Breast epithelium (tissue), 4 donors: ENCODE results near the gene VPS35L. TPM values are rescaled to one million over a fixed set of nuclear protein-coding genes. Genes with fewer than 3 reads are reported as not detected.
"Not testable (repeated sequence)": the region's sequence is repeated elsewhere in the genome, so short reads cannot be mapped to it uniquely, and the experiment has no call there.

Experiments
- DNase-seq, 2 donors: peaks; one replicate each; pipeline ENCODE4 v3.0.0-alpha.2; 2019; ENCODE audit warnings: low spot score in 2 of 2
- H3K27ac ChIP-seq, 2 donors: fragments of 200-600 bp; sonication (generic) in 1 of 2; one replicate each; pipeline ENCODE4 v1.5.1; 2016 to 2019; ENCODE audit warnings: mild to moderate bottlenecking in 1 of 2
- H3K27me3 ChIP-seq, 2 donors: fragments of 200-600 bp; sonication (generic) in 1 of 2; one replicate each; pipeline versions ENCODE4 v1.5.1 to v1.6.0; 2017 to 2019; ENCODE audit warnings: control low read depth in 1 of 2, mild to moderate bottlenecking in 1 of 2
- H3K36me3 ChIP-seq: fragments of 200-600 bp; one replicate; pipeline ENCODE4 v1.5.1; 2019
- H3K4me1 ChIP-seq, 2 donors: fragments of 200-600 bp; sonication (generic); one replicate each; pipeline ENCODE4 v1.5.1; 2016 to 2019; ENCODE audit warnings: control low read depth in 1 of 2
- H3K4me3 ChIP-seq, 3 donors: fragments of 200-600 bp; sonication (generic); 1 replicate in 2 of 3; 2 replicates in 1 of 3; pipeline ENCODE4 v1.5.1; 2016 to 2019; ENCODE audit warnings: mild to moderate bottlenecking in 3 of 3, moderate library complexity in 2 of 3
- H3K9me3 ChIP-seq, 2 donors: fragments of 200-600 bp; sonication (generic) in 1 of 2; one replicate each; pipeline ENCODE4 v1.5.1; 2016 to 2019; ENCODE audit warnings: control low read depth in 1 of 2
- POLR2A ChIP-seq: fragments of 450-650 bp; IDR thresholded peaks from one replicate; pipeline ENCODE4 v1.6.1; 2016; ENCODE audit warnings: antibody characterized with exemption, mild to moderate bottlenecking, moderate library complexity
- POLR2AphosphoS5 ChIP-seq, 3 donors: sonication (generic); formaldehyde crosslinking; IDR thresholded peaks; one replicate each; pipeline ENCODE4 v1.6.1; 2017; ENCODE audit warnings: antibody characterized with exemption in 3 of 3
- intact Hi-C: fragments of 100-400 bp; cut with DNase I; formaldehyde crosslinking; loops from one replicate; pipeline ENCODE4 v1.15.1; 2023; ENCODE audit warnings: low total_unique reads
- total RNA-seq, 3 donors: library from RNA; depleted of rRNA; stranded (reverse); fragments of >200 nt; gene quantifications; one replicate each; pipeline ENCODE4 v1.1.0, GENCODE V29; 2016
- TF ChIP-seq, protein P1 (sequence below), 3 donors: fragments of 450-650 bp; IDR thresholded peaks; one replicate each; pipeline ENCODE4 v1.5.1; 2016 to 2017; ENCODE audit warnings: antibody characterized with exemption in 3 of 3, mild to moderate bottlenecking in 3 of 3, moderate library complexity in 3 of 3

Gene VPS35L
- total RNA-seq, 3 donors from 2014 or later = 36.4 to 43.3 (median 40.5) TPM

DNA sequence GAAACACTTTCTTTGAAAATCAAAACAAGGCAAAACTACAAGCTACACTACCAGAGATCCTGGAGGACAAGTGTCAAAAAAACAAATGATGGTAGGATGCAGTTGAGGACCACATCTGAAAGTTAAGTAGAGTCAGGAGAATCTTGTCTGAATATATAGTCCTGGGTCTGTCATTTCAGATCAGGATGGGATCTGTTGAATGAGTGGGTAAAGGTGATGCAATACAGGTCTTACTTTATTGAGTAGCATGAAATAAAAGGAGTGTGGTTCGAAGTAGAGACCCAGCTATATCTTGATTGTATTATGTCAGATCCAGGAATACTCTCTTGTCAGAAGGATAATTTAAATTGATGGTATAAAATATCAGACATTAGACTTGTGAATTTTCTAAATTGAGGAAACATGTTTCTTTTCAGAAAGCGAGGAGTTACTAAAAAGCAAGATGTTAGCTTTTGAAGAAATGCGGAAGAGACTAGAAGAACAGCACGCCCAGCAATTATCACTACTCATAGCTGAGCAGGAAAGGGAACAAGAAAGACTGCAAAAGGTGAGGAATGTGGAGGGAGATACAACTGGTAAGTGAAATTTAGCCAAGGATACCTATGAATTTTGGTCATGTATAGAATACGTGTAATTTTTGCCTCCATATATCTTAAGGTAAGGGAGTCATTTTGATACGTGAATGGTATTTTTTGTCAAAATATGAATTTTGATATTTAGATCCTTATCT, 15.1 kb upstream of the VPS35L start:
- H3K36me3 ChIP-seq = no peaks in the 10 kb centered on the region
- intact Hi-C loops = no loop called here
- H3K4me3 ChIP-seq = no peak overlapping the region
- H3K9me3 ChIP-seq = no peaks in the 10 kb centered on the region
- no peaks in the 10 kb centered on the region for H3K4me1 ChIP-seq
- no peak overlapping the region for H3K27ac ChIP-seq
- DNase-seq = no peak
- H3K27me3 ChIP-seq = no peaks in the 10 kb centered on the region
- TF ChIP-seq, protein P1, sequence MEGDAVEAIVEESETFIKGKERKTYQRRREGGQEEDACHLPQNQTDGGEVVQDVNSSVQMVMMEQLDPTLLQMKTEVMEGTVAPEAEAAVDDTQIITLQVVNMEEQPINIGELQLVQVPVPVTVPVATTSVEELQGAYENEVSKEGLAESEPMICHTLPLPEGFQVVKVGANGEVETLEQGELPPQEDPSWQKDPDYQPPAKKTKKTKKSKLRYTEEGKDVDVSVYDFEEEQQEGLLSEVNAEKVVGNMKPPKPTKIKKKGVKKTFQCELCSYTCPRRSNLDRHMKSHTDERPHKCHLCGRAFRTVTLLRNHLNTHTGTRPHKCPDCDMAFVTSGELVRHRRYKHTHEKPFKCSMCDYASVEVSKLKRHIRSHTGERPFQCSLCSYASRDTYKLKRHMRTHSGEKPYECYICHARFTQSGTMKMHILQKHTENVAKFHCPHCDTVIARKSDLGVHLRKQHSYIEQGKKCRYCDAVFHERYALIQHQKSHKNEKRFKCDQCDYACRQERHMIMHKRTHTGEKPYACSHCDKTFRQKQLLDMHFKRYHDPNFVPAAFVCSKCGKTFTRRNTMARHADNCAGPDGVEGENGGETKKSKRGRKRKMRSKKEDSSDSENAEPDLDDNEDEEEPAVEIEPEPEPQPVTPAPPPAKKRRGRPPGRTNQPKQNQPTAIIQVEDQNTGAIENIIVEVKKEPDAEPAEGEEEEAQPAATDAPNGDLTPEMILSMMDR (IDR thresholded peaks at IDR 0.05) = no peak
- no peak for TF ChIP-seq POLR2AphosphoS5 (IDR thresholded peaks at IDR 0.05)
- TF ChIP-seq POLR2A = no peak

DNA sequence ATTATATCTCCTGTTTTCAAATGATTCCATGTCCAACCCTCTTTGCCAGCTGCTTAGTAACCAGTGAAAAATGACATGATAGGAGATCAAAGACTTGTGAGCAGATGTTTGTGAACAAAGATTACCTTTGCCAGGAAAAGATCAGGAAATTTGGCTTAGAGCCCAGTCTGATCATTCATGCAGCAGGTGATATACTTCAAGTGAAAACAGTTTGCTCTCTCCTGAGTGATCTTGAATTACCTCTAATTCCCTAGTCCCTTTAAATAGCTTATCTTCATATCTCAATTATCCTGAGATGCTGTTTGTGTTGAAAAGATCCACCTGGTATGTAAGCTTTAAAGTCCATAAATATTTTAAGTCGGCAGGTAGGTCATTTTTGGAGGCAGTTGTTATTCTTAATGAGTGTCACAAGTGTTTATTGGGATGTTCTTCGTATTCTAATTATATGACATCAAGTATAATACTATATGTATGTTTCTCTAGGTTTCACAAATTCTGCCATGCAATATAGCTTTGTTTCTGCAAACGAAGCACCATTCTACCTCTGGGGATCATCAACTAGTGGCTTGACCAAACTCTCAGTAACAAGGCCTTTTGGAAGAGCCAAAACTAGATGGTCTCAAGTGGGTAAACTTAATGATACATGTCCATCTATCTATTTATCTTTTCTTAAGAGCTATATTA, 13.2 kb upstream of the VPS35L start:
- Histone ChIP-seq H3K9me3 (no peaks in the 10 kb centered on the region), H3K4me3 (no peak overlapping the region), H3K27me3 (no peaks in the 10 kb centered on the region), H3K36me3 (peaks cover 8% of the 10 kb centered on the region), H3K4me1 (no peaks in the 10 kb centered on the region), H3K27ac (no peak overlapping the region)
- no peak for DNase-seq
- intact Hi-C loops = no loop called here
- no peak for TF ChIP-seq POLR2AphosphoS5 (IDR thresholded peaks at IDR 0.05)

DNA sequence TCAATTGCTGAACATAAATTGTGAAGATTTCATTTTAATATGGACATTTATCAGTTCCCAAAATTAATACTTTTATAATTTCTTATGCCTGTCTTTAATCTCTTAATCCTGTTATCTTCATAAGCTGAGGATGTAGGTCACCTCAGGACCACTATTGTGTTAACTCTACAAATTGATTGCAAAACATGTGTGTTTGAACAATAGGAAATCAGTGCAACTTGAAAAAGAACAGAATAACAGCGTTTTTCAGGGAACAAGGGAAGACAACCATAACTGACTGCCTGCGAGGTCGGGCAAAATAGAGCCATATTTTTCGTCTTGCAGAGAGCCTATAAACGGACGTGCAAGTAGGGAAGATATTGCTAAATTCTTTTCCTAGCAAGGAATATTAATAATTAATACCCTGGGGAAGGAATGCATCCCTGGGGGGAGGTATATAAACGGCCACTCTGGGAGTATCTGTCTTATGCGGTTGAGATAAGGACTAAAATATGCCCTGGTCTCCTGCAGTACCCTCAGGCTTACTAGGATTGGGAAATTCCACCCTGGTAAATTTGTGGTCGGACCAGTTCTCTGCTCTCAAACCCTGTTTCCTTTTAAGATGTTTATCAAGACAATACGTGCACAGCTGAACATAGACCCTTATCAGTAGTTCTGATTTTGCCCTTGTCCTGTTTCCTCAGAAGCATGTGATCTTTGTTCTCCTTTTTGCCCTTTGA, 12.1 kb upstream of the VPS35L start:
- H3K4me1 ChIP-seq, H3K27ac ChIP-seq, H3K9me3 ChIP-seq, H3K4me3 ChIP-seq, H3K36me3 ChIP-seq, H3K27me3 ChIP-seq, DNase-seq, intact Hi-C loops: not testable (repeated sequence)

DNA sequence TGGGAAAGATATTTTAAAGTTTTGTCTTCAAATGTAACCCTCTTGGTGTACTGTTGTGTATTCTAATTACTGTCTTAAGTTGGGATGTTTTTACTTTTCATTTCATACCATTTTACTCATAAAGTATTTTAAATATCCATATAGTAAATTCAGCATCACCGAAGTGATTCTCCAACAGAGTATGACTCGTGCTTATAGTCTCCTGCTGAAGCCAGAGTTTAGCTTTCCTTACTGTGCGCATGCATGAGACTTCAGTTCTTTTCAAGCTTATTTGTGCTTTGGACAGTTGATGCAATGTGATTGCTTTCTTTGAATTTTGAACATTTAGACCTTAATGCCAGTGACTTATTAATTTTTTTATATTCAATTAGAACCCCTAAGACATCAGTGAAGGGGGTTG, 7.4 kb upstream of the VPS35L start:
- H3K27ac ChIP-seq = no peak overlapping the region
- intact Hi-C loops = no loop called here
- H3K36me3 ChIP-seq = peaks cover 8% of the 10 kb centered on the region
- no peaks in the 10 kb centered on the region for H3K27me3 ChIP-seq
- H3K4me3 ChIP-seq = no peak overlapping the region
- no peaks in the 10 kb centered on the region for H3K9me3 ChIP-seq
- no peak for DNase-seq
- H3K4me1 ChIP-seq = no peaks in the 10 kb centered on the region
- no peak for TF ChIP-seq POLR2AphosphoS5 (IDR thresholded peaks at IDR 0.05)
- no peak for TF ChIP-seq POLR2A
- TF ChIP-seq, protein P1 (IDR thresholded peaks at IDR 0.05) = no peak

DNA sequence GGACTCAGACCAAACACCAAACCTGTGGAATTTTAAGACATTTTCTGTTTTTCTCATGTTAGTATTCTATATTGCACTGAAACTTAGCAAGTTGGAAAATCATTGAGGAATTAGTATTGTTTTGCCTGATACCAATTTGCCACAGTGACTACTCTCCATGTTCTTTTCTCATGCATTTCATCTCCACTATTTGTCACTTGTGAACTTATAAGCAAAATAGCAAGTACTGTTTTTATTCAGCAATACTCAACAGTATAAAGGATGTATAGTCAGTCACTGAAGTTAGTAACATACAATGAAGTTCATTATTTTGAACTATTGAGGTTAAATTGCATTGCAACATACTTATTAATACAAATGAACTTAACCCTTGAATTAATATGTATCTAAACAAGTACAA, 5.8 kb upstream of the VPS35L start:
- Histone ChIP-seq H3K4me3 (no peak overlapping the region), H3K36me3 (peaks cover 8% of the 10 kb centered on the region), H3K4me1 (no peaks in the 10 kb centered on the region), H3K9me3 (no peaks in the 10 kb centered on the region), H3K27ac (no peak overlapping the region), H3K27me3 (no peaks in the 10 kb centered on the region)
- intact Hi-C loops = no loop called here
- TF ChIP-seq POLR2AphosphoS5 (IDR thresholded peaks at IDR 0.05) (no peak), POLR2A (no peak)
- TF ChIP-seq, protein P1 (IDR thresholded peaks at IDR 0.05) = no peak
- no peak for DNase-seq
